ENCODE data around the gene FOXN1. TPM values are rescaled to one million over a fixed set of nuclear protein-coding genes. Genes with fewer than 3 reads are reported as not detected.
A peak's percentile ranks its signal among the peaks of the same experiment; 100 is the strongest.

The FOXN1 gene
- total RNA-seq, 3 donors from 2014 or later (not counting 1 experiment from before 2014, with no cell fraction given): not detected

- no peaks in the 10 kb centered on the region for H3K27me3 ChIP-seq (ENCODE audit: control insufficient read depth, insufficient read depth, low read length)
- H3K27me3 Mint-ChIP-seq (ENCODE audit: low read depth in 2 of 2): no peaks in the 10 kb centered on the region
- H3K36me3 Mint-ChIP-seq: peaks cover 17% of the 10 kb centered on the region
- intact Hi-C loops (cut with micrococcal nuclease): no loop called here
- H3K4me1 Mint-ChIP-seq: peaks cover 27 to 40% of the 10 kb centered on the region in 2 donors
- H3K4me3 ChIP-seq (ENCODE audit: low read length): no peak overlapping the region
- H3K4me1 ChIP-seq (ENCODE audit: control insufficient read depth, insufficient read depth, low read length): peaks cover 30% of the 10 kb centered on the region
- 96% methylated on average over 6 of the region's 6 CpGs for WGBS (ENCODE audit: insufficient coverage)
- no peak overlapping the region for H3K4me3 Mint-ChIP-seq
- no peak overlapping the region for H3K27ac ChIP-seq (ENCODE audit: low read length)
- peak in 1 of 2 donors; percentile 27 for DNase-seq
- H3K9me3 Mint-ChIP-seq: no peaks in the 10 kb centered on the region
- no peak for TF ChIP-seq CTCF (IDR thresholded peaks at IDR 0.05)
- H3K27ac Mint-ChIP-seq: no peak overlapping the region
- H3K9me3 ChIP-seq (ENCODE audit: control insufficient read depth, insufficient read depth, low read length): no peaks in the 10 kb centered on the region
- peaks cover 57% of the 10 kb centered on the region for H3K36me3 ChIP-seq (ENCODE audit: control insufficient read depth, insufficient read depth, low read length)
- ATAC-seq: no peak
Measured at GRCh38 chr17:28554565-28554964, 48.4 kb downstream of the FOXN1 start.

GRCh38 chr17:28555022-28555421, 48.9 kb downstream of the FOXN1 start:
- no peaks in the 10 kb centered on the region for H3K27me3 ChIP-seq (ENCODE audit: control insufficient read depth, insufficient read depth, low read length)
- H3K36me3 ChIP-seq (ENCODE audit: control insufficient read depth, insufficient read depth, low read length): peaks cover 62% of the 10 kb centered on the region
- Mint-ChIP-seq H3K4me3 (no peak overlapping the region), H3K27ac (no peak overlapping the region), H3K27me3 (ENCODE audit: low read depth in 2 of 2) (no peaks in the 10 kb centered on the region), H3K4me1 (peaks cover 26 to 36% of the 10 kb centered on the region in 2 donors), H3K9me3 (no peaks in the 10 kb centered on the region), H3K36me3 (peaks cover 17% of the 10 kb centered on the region)
- H3K9me3 ChIP-seq (ENCODE audit: control insufficient read depth, insufficient read depth, low read length): no peaks in the 10 kb centered on the region
- no peak for TF ChIP-seq CTCF (IDR thresholded peaks at IDR 0.05)
- peaks cover 26% of the 10 kb centered on the region for H3K4me1 ChIP-seq (ENCODE audit: control insufficient read depth, insufficient read depth, low read length)
- no peak overlapping the region for H3K27ac ChIP-seq (ENCODE audit: low read length)
- H3K4me3 ChIP-seq (ENCODE audit: low read length): no peak overlapping the region
- ATAC-seq: no peak
- no peak for DNase-seq
- 92% methylated on average over 3 of the region's 3 CpGs for WGBS (ENCODE audit: insufficient coverage)
- intact Hi-C loops (cut with micrococcal nuclease): no loop called here

- Histone ChIP-seq H3K4me1 (ENCODE audit: control insufficient read depth, insufficient read depth, low read length) (peaks cover 3% of the 10 kb centered on the region), H3K36me3 (ENCODE audit: control insufficient read depth, insufficient read depth, low read length) (peaks cover 35% of the 10 kb centered on the region), H3K27ac (ENCODE audit: low read length) (no peak overlapping the region), H3K4me3 (ENCODE audit: low read length) (no peak overlapping the region), H3K9me3 (ENCODE audit: control insufficient read depth, insufficient read depth, low read length) (no peaks in the 10 kb centered on the region), H3K27me3 (ENCODE audit: control insufficient read depth, insufficient read depth, low read length) (no peaks in the 10 kb centered on the region)
- intact Hi-C loops (cut with micrococcal nuclease): no loop called here
- H3K9me3 Mint-ChIP-seq: no peaks in the 10 kb centered on the region
- ATAC-seq (no peak), DNase-seq (no peak)
- H3K36me3 Mint-ChIP-seq: no peaks in the 10 kb centered on the region
- no peak overlapping the region for H3K4me3 Mint-ChIP-seq
- no peaks in the 10 kb centered on the region for H3K27me3 Mint-ChIP-seq (ENCODE audit: low read depth in 2 of 2)
- H3K4me1 Mint-ChIP-seq: peaks cover 14 to 19% of the 10 kb centered on the region in 2 donors
- 94% methylated on average over 3 of the region's 3 CpGs for WGBS (ENCODE audit: insufficient coverage)
- no peak overlapping the region for H3K27ac Mint-ChIP-seq
- no peak for TF ChIP-seq CTCF (IDR thresholded peaks at IDR 0.05)
Measured at GRCh38 chr17:28563475-28563874, 57.3 kb downstream of the FOXN1 start.

- H3K27me3 Mint-ChIP-seq (ENCODE audit: low read depth in 2 of 2): no peaks in the 10 kb centered on the region
- H3K36me3 ChIP-seq (ENCODE audit: control insufficient read depth, insufficient read depth, low read length): peaks cover 12% of the 10 kb centered on the region
- intact Hi-C loops (cut with micrococcal nuclease): no loop called here
- 60% methylated on average over 3 of the region's 3 CpGs for WGBS (ENCODE audit: insufficient coverage)
- no peaks in the 10 kb centered on the region for H3K36me3 Mint-ChIP-seq
- H3K4me3 ChIP-seq (ENCODE audit: low read length): no peak overlapping the region
- ATAC-seq (no peak), DNase-seq (peak in 1 of 2 donors; percentile 4)
- H3K9me3 Mint-ChIP-seq: no peaks in the 10 kb centered on the region
- peaks cover 24% of the 10 kb centered on the region for H3K4me1 ChIP-seq (ENCODE audit: control insufficient read depth, insufficient read depth, low read length)
- no peaks in the 10 kb centered on the region for H3K27me3 ChIP-seq (ENCODE audit: control insufficient read depth, insufficient read depth, low read length)
- peaks cover 44 to 49% of the 10 kb centered on the region in 2 donors for H3K4me1 Mint-ChIP-seq
- no peak overlapping the region for H3K27ac ChIP-seq (ENCODE audit: low read length)
- H3K4me3 Mint-ChIP-seq: no peak overlapping the region
- no peaks in the 10 kb centered on the region for H3K9me3 ChIP-seq (ENCODE audit: control insufficient read depth, insufficient read depth, low read length)
- TF ChIP-seq CTCF (IDR thresholded peaks at IDR 0.05): no peak
- peak overlapping the region; percentile 28 to 59 for H3K27ac Mint-ChIP-seq
Measured at GRCh38 chr17:28567604-28568003, 61.5 kb downstream of the FOXN1 start.
